NCI-H526 treated with DMSO at 0.1 percent for 48 hours (cell line): ENCODE results near the gene GMPR2.

Experiments used
- DNase-seq: peaks from one replicate; lab custom pipeline; 2025; lab: John Stamatoyannopoulos, UW

Gene GMPR2

DNA sequence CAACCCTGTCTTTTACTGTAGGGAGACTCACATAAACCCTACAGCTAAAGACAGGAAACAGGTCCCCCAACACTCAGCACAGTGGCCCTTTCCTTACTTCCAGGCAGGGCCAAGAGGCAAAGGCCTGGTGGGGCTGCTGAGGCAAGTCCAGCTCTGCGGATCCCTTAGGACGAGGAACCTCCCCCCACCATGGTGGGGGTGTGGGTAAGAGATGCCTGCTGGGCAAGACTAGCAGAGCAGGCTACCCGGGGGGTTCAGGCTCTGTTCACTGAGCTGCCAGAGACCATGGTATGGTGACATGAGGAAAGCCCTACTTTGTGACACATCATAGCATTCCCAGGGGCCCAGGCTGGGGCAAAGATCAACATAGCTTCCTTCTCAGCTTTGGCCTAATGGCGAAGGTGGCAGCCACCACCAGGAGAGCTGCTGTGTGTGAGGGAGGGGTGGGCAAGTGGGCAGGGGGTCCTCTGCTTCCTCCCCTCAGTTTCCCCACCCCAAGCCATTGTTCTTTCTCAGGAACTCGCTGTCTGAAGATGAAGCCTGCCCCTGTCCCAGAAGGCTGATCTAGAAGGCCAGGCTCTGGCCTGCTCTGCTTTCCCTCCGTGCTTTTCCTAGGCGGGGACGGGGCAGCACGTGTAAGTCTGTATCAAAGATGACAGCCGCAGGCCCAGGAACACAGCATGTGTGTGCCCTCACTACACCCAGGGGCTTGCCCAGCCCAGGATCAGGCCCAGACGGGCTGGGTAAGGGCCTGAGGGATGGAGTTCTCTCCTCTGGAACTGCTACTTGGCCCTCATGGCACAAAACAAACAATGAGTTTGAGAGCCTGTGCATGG, 19.8 kb downstream of the GMPR2 start:
- DNase-seq, result no peak

DNA sequence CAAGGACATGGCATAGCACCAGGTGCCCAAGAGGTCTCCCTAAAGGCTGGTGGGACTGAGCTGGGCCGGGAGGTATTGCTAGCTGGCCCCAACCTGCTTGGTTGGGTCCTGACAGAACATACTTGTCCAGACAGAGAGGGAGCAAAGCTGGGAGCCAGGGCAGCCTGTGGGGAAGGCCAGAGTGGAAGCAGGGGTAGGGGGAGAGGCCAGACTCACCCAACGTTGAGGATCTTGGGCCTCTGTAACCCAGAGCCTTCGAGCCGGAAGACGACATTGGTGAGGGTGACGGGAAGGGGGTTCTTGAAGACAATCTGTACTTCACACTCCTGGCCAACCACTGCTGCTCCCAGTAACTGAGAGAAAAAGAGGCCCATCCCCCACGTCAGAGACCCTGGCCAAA, 21.2 kb downstream of the GMPR2 start:
- no peak for DNase-seq

DNA sequence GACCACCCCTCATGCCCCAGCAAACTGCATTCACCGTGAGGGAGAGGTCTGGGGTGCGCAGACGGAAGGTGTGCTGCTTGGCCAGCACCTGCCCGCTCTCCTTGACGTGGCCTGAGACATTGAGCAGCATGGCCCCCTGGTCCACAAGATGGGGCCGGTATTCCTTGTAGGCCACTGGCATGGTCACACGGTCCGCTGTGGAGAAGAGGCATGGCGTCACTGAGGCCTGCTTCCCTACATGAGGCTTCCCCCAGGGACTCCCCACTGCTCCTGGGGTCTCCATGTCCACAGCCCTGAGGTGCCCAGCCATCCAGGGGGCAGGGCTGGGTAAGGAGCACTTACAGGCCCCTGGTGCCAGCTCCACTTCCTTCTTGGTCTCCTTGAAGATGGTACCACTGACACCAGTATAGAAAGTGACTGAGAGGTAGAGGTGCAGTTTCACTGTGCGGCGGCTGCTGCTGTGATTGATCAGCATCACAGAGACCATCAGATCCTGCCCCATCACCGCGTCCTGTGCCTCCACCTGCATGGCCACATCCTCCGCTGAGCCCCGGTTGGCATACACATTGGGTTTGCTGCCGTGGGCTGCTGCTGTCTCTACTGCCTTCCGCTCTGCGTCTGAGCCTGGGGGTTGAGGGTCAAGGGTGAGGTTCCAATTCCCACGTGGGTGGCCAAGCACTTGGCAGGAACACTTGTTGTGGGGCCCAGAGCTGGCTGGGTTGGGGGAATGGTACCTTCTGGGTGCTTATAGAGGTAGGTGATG, 22.1 kb downstream of the GMPR2 start:
- no peak for DNase-seq

DNA sequence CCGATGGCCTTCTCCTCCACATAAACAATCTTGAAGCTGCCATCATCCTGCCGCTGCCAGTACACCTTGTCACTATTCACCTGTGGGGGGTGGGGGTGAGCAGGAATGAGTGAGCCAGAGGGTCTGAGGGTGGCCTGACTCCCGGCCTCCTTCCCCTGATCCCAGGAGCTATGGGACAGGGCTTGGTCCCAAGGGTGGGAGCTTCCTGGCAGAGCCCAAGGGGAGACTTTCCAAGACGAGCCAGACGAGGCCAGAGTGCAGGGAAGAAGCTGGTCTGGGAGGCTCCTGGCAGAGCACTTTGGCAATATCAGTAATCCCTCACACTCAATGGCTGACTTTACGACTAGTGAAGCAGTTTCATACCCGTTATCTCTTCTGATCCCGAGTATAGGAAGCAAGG, 22.7 kb downstream of the GMPR2 start:
- no peak for DNase-seq

DNA sequence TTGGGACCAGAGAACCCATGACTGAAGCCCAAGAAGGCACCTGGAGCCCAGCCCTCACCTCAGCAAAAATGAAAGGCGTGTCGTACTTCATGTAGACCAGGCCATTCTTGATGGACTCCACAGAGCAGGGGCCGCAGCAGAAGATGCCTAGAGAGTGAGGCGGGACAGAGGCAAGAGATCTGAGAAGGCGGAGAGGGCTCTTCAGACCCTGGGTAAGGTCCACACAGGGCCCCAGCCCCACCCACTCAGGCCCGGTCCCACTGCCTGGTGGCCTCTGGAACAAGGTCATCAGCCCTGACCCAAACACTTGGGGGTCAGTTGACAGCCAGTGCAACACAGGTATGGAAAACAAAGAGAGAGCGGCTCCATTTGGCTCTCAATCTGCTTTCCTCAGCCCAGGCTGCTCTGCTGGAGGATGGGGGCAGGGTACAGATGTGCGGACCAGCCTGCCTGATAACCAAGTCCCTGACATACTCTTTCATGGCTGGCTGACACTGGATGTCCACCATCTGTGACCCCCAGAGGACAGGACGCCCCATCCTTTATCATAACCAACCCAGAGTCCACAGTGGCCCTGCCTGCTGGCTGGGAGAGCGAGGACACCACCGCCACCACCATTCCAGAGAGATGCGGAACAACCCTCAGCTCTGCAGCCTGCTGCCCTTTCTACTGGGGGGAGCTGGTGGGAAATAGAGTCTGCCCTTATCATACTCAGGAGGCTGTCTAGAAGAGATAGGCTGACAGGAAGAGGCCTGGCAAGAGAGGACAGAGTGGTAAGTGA, 23.4 kb downstream of the GMPR2 start:
- DNase-seq, result no peak

DNA sequence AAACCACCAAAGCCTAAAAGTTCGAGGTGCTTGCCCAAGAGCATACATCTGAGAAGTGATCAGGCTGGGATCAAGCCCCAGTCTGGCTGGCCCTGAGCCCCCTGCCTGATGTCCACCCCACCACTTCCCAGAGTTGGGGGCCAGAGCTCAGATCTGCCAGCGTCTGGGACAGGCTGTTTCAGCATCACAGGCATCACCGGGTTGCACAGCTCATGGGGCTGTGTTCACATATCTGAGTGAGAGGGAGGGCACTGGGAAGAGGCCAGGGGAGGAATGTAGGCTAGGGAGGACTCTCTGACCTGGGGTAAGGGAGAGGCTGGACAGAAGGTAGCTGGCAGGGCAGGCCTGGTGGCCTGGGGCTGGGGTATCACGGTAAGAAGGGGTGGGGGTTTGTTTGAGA, 24.2 kb downstream of the GMPR2 start:
- no peak for DNase-seq

DNA sequence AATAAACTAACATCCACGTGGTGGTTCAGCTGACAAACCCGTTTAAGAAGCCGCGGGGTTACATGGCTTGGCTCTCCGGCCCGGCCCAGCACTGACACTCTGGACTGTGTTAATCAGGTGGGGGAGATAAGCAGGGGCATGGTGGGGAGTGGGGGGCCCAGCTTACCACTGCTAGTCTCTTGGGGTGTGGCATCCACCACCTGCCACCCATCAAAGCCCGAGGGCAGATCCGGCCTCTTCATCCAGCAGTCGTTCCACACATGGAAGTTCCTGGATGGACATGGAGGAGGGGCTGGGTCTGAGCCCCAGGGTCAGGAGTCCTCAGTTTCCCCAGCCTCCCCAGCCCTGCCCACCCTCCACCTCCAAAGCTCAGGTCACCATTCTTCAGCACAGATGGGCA, 25.4 kb downstream of the GMPR2 start:
- DNase-seq, result no peak

DNA sequence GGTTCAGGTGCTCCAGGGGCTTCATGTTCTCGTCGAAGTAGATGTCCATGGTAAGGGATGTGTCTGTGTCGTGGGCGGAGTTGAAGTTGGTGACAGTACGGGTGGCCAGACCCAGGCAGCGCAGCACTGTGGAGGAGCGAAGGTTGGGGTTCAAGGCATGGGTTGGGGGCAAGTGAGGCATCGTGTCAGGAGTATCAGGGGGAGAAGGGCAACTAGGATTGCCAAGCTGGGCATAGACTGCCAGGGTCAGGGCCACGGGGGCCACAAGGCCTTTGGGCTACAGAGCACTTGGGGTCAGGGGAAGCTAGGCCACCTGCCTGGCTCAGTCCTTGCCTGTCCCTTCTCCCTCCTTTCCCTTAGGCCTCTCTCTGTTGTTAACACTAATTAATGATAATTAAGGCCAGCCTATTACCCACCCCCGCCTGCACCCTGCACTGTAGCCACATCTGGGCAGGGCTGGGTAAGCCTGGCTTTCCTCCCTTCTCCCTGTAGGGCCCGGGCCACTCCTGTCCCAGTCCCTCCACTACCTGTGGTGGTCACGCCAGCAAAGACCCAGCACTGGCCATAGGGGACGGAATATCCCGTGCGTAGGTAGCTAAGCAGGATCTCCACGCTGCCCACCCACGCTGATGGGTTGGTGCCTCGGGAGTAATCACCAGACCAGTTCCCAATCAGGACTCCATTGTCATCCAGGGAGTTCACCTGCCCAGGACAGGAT, 26.0 kb downstream of the GMPR2 start:
- no peak for DNase-seq

DNA sequence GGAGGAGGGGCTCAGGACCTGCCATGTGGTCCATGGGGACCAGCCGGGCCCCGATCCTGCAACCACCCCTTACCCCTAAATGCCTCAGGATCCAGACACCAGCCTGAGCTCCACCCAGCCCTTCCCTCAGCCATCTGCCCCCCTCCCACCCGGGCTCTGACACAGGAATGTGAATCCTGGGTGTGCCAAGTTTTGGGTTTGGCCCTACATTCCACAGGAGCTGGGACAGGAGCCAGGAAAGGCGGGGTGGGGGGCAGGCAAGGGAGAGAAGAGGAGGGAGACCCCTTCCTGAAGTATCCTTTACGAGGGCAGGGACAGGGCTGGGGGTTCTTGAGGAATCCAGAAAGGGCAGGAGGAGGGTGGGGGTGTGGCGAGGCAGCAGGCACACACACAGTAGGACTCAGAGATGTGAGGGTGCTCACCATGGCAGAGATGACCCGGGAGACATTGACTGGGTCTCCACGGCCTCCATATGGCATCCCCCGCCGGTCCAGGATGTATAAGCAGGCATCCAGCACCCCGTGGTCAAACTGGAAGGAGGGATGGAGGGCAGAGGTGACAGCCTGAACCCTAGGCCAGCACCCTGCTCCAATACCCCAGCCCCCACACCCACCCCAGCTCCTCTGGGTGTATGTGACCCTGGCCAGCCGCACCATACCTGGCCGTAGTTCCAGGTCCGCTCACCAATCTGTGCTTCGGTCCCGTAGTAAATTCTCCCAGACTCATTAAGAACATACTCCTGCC, 26.7 kb downstream of the GMPR2 start:
- no peak for DNase-seq

DNA sequence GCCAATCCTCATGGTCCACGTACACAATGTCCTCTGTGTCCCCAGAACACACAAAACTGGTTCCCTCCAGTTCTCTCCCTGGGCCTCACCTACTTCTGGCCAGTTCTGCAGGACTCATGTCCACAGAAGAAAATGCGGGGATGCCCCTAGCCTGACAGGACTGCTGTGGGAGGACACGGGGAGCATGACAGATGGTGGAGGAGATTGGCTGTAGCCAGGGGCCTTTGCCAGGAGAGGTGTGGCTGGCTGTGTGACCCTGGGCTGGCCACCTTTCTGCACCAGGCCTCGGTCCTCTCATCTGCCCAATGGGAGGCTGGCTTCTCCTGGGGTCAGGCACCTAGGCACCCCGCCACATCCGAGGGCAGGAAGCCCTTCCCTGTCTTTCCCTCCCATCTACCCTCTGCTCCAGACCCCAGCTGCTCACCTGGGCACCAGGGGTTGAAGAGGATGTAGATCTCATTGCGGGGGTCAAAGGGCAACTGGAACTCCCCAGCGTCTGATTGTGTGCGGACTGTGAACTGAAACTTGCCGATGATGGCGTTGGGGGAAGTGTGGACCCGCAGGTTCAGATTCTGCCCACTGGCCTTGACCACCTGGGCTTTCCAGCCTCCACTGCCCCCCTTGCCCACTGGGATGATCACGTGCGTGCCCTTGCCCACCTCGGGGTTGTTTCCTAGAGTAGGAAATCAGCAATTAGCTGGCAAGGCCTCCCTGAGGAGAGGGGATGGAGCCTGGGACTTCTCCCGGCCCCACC, 27.5 kb downstream of the GMPR2 start:
- no peak for DNase-seq

DNA sequence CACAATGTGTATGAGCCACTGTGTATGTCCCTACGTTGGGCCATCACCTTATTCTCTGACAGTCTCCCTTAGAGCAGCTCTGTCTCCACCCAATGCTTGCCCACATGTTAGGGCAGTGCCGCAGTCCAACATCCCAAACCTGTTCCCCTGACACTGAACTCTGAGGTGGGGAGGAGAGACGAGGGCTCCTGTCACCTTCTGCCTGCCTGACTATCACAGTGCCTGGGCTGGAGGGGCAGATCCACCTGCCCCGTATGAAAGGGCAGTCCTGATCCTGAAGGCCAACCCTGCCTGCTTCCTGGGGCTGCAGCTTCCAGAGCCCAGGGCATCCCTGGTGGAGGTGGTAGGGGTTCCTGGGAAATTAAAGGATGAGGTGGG, 28.0 kb downstream of the GMPR2 start:
- no peak for DNase-seq

DNA sequence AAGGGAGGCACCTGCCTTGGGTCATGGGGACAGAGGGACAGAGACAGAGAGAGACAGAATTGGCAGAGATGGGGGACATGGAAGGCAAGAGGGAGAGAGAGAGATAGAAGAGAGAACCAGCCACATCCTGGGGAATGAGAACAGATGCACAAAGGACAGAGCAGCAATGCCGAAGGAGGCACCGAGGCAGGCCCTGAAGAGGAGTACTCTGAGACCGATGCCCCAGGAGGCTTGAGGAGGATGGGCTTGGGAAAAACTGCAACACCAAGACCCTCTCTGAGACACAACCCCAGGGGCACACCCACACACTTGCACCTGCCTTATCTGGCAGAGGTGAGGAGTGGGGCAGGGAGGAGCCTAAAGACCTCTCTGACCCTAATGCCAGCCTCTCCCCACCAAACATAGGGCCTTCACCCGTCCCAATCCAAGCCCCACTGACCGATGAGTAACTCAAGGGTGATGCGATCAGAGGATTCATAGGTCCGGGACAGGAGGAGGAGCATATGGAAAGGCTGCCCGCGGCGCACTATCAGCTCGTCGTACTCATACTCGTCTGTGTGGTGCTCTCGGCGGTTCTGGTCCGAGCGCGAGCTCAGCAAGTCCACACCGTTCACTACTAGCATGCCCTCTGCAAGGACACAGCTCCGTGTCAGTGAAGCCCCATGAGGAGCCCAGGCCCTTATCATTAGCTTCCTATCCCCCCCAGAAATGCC, 28.7 kb downstream of the GMPR2 start:
- DNase-seq, result no peak

DNA sequence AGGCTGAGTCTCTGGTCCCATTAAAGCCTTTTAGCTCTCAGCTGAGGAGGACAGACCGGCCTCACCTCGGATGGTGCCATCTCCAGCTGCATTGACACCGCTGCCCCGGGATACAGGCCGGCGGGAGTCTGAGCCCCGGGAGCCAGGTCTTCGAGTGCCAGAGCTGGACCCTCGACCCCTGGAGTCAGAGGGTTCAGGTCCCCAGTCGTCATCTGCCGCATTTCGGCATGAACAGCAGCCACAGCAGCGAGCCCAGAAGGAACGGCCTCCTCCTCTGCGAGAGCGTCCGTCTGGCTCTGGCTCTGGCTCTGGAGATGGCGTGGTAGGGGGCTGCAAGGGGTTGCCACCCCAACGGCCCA, 29.2 kb downstream of the GMPR2 start:
- DNase-seq, result no peak

DNA sequence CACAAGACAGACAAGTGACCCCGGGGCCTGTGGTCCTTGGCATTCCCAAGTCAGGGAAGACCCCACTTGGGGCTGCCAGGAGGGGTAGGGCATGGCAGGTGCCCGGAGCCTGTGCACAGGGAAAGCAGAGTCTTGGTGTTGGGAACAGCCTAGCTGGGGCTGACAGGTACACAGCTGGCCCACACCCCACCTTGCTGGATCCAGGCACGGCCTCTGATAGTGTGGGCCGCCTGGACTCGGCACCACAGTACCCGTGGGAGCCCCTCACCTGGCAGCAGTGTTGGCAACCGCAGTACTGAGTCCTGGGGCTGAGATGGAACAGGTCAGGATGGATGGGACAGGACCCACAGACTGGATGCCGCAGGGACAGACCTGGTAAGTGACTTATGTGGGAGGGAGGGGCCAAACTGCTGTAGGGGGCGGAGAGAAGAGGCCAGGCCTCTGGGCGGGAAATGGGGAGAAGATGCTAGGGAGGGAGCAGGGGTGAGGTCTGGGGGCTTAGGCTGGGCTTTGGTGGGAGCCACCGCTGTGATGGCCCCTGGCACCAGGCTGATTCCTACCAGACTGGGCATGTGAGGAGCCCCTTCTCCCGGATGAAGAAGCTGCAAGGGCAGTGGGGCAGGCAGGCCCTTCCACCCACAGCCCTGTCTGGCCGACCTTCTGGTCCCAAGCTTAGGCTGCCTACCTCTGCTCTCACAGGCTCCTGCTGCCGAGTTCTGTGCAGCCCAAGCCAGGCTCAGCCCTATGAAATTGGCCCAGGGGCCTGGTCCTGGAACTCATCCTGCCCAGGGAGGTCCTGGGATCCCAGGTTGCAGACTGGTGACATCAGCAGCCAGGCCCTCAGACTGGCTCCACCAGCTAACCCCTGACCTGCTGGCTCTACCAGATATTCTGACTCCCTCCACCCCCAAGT, 30.3 kb downstream of the GMPR2 start, which contains the start of gene TGM1:
Gene TGM1 (minus strand): TSS at position 357 of the 913 bp plus-strand sequence. CDS start 825 bp downstream, outside the sequence.
- no peak for DNase-seq

DNA sequence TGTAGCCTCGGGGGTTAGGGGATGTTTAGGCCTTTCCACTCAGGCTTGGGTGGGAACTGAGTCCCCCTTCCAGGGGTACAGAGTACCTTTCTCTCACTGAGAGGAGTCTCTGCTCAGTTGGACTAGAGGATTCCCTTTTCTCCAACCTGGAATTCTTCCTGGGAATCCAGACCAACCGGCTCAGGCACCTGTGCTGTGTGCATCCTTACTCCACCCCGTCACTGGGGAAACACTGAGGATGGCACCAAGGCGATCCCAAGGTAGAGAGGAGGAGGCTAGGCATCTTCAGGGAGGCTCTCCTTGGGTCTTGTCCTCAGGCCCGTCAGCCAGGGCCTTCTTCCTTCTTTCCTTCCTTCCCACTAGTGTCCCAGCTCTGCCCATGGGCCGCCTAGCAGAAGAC, 31.1 kb downstream of the GMPR2 start:
- no peak for DNase-seq

DNA sequence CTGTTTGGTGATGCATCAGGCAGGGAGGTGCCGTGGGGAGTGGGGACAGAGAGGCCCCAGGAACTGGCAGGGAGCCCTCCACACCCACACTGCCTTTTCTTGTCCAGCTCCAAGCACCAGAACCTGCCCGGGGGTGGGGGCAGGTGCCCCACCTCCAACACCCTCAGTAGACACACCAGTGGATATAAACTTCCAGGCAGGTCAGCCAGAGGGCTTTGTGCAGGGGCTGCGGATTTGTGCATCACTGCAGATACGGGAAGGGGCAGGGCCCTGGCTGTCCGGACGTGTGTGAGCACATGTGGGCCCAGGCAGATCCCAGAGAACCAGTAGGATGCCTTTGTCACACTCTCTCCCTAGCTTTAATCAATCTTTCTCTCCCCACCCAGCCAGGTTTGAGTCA, 31.6 kb downstream of the GMPR2 start:
- DNase-seq, result no peak

DNA sequence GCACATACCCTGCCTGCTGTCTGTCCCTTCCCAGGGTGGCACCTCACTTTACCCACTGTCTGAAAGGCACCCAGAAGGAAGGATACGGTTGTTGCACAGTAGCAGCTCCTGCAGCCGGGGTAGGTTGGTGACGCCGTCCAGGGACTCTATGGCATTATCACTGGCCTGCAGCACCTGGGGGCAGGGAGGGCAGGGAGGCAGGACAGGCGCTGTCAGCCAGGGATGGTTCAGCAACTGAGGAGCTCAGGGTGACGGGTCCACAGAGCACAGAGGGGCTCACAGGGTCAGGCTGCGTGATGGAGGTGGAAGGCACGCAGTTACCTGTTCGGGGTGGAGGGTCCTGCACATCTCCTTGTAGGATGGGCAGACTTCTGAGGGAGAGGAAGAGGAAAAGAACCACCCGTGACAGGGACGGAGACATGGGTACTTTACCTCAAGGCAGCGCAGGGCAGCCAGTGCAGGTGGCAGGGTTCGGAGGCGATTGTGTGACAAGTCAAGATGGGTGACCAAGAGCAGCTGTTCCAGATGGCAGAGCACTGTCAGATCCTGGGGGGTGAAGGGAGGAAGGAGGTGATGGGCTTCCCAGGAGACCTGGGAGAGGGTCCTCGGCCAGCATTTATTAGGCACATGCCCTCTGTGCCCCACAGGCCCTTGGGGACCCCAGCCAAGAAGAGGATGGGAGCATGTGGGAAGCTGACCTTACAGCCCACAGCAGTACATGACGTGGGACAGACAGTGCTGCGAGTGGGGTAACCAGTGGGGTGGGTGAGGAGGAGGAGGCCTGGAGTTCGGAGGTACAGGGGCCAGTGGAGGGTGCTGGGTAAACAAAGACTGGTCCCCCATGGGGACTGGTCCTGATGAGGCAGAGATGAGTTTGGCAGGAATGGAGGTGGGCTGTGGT, 33.9 kb downstream of the GMPR2 start:
- no peak for DNase-seq

DNA sequence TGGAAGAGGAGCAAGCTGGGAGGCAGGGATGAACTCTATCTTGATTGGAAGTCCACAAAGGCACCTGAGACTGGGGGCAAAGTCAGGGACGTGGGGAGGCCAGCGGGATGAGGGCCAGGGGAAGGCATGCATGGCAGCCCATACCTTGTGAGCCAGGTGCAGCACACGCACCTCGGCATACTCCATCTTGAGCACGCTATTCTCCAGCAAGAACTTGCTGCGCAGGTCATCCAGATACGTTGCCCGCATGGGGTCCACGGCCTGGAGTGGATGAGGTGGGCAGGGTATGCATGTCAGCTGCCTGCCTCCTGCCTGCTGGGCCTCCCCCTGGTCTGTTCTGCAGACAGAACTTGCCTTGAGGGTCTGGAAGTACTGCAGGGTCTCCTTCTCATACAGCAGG, 34.8 kb downstream of the GMPR2 start:
- DNase-seq, result no peak
